CD4-positive, CD25-positive, alpha-beta regulatory T cell (primary cell): ENCODE data around the gene C3orf20. TPM values are rescaled to one million over a fixed set of nuclear protein-coding genes. Genes with fewer than 3 reads are reported as not detected.
"Not testable (repeated sequence)": the region's sequence is repeated elsewhere in the genome, so short reads cannot be mapped to it uniquely, and the experiment has no call there.

Experiments used
- ATAC-seq, 2 donors: fragments of 150-1000 bp; cut with Tn5 transposase; one replicate each; pipeline ENCODE4 v1.10.0; 2021; ENCODE audit warnings: low read depth in 2 of 2, moderate number of reproducible peaks in 2 of 2, moderate library complexity in 1 of 2
- DNase-seq, 3 donors: peaks; one replicate each; pipeline versions ENCODE4 v3.0.0 to v3.0.0-alpha.2; 2012 to 2022; ENCODE audit warnings: mixed read lengths in 1 of 3
- H3K27ac ChIP-seq: one replicate; pipeline ENCODE4 v1.7.0; 2013; ENCODE audit warnings: mild to moderate bottlenecking, low read length; ENCODE audit not compliant: insufficient read depth, poor library complexity, severe bottlenecking
- H3K27me3 ChIP-seq: one replicate; pipeline ENCODE4 v1.7.0; 2013; ENCODE audit warnings: low read length; ENCODE audit not compliant: control insufficient read depth, insufficient read depth
- H3K36me3 ChIP-seq: one replicate; pipeline ENCODE4 v1.7.0; 2013; ENCODE audit warnings: mild to moderate bottlenecking, low read length, moderate library complexity; ENCODE audit not compliant: control insufficient read depth, insufficient read depth
- H3K4me1 ChIP-seq: 2 replicates; pipeline ENCODE4 v1.7.0; 2013; ENCODE audit warnings: mild to moderate bottlenecking, low read length; ENCODE audit not compliant: insufficient read depth, control insufficient read depth, poor library complexity, severe bottlenecking
- H3K4me3 ChIP-seq: one replicate; pipeline ENCODE4 v1.7.0; 2013; ENCODE audit warnings: low read depth, mild to moderate bottlenecking, low read length, moderate library complexity
- H3K9me3 ChIP-seq, 2 experiments: 1 replicate in 1 of 2; 2 replicates in 1 of 2; pipeline ENCODE4 v1.7.0; 2013; ENCODE audit warnings: low read length in 2 of 2, mild to moderate bottlenecking in 1 of 2, moderate library complexity in 1 of 2; ENCODE audit not compliant: control insufficient read depth in 2 of 2
- H3K27ac Mint-ChIP-seq, 3 donors: one replicate each; pipeline ENCODE4 v1.8.0; 2020 to 2022; ENCODE audit warnings: mild to moderate bottlenecking in 3 of 3, mixed read lengths in 3 of 3, moderate library complexity in 2 of 3
- H3K27me3 Mint-ChIP-seq: one replicate; pipeline ENCODE4 v1.8.0; 2022; ENCODE audit warnings: mild to moderate bottlenecking, mixed read lengths
- H3K36me3 Mint-ChIP-seq: one replicate; pipeline ENCODE4 v1.8.0; 2020; ENCODE audit warnings: mixed read lengths
- H3K4me1 Mint-ChIP-seq, 4 donors: one replicate each; pipeline ENCODE4 v1.8.0; 2020 to 2022; ENCODE audit warnings: mixed read lengths in 4 of 4, mild to moderate bottlenecking in 1 of 4
- H3K4me3 Mint-ChIP-seq, 4 donors: one replicate each; pipeline ENCODE4 v1.8.0; 2020 to 2022; ENCODE audit warnings: mild to moderate bottlenecking in 4 of 4, mixed read lengths in 4 of 4, moderate library complexity in 3 of 4
- H3K9me3 Mint-ChIP-seq, 7 donors: one replicate each; pipeline ENCODE4 v1.8.0; 2020 to 2022; ENCODE audit warnings: mixed read lengths in 7 of 7, mild to moderate bottlenecking in 3 of 7, moderate library complexity in 2 of 7
- polyA plus RNA-seq, 4 donors: library from polyadenylated mRNA; unstranded; fragments of 300-500 nt; fragmentation: Illumina TruSeq; gene quantifications; one replicate each; pipeline ENCODE4 v1.2.3, GENCODE V29; 2021
- total RNA-seq: library from RNA; stranded (reverse); gene quantifications from one replicate; pipeline ENCODE4 v1.2.3, GENCODE V29; 2022

The C3orf20 gene
- total and polyA plus RNA-seq, 5 donors from 2014 or later = 0.37 TPM; not detected in 4

DNA sequence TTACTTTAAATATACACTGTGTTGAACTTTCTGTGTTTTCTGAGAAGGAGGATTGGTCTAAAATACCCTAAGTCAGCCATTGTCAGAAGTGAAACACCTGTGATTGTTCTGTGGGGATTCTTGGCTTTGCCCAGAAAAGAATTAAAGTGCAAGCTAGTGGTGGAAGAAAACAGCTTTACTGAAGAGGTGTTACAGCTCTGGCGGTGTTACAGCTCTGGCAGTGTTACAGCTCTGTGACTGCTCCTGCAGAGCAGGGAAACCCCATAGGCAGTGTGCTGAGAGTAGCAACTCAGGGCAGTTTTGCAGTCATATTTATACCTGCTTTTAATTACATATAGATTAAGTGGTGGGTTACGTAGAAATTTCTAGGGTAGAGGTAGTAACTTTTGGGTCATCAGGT is 66.6 kb downstream of the C3orf20 start:
- Histone ChIP-seq H3K36me3 (no peaks in the 10 kb centered on the region), H3K4me3 (no peak overlapping the region), H3K4me1 (no peaks in the 10 kb centered on the region), H3K27me3 (peaks cover 16% of the 10 kb centered on the region), H3K9me3 (peaks cover 0 to 2% of the 10 kb centered on the region in 2 experiments), H3K27ac (no peak overlapping the region)
- H3K36me3 Mint-ChIP-seq = no peaks in the 10 kb centered on the region
- no peak for ATAC-seq
- H3K4me1 Mint-ChIP-seq = no peaks in the 10 kb centered on the region
- no peak for DNase-seq
- no peak overlapping the region for H3K27ac Mint-ChIP-seq
- H3K4me3 Mint-ChIP-seq = no peak overlapping the region
- H3K27me3 Mint-ChIP-seq = peaks cover 22% of the 10 kb centered on the region
- H3K9me3 Mint-ChIP-seq = peaks cover 0 to 5% (median 0%) of the 10 kb centered on the region in 7 donors

DNA sequence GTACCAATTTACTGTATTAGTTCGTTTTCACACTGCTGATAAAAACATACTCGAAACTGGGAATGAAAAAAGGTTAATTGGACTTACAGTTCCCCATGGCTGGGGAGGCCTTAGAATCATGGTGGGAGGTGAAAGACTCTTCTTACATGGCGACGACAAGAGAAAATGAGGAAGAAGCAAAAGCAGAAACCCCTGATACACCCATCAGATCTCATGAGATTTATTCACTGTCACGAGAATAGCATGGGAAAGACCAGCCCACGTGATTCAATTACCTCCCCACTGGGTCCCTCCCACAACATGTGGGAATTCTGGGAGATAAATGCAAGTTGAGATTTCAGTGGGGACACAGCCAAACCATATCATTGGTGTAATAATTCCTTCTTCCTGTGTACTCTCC is 69.6 kb downstream of the C3orf20 start:
- H3K27me3 Mint-ChIP-seq = peaks cover 25% of the 10 kb centered on the region
- no peak for ATAC-seq
- H3K36me3 ChIP-seq = no peaks in the 10 kb centered on the region
- H3K4me1 Mint-ChIP-seq = no peaks in the 10 kb centered on the region
- H3K27ac ChIP-seq = no peak overlapping the region
- no peak overlapping the region for H3K4me3 ChIP-seq
- H3K9me3 Mint-ChIP-seq = peaks cover 0 to 5% (median 0%) of the 10 kb centered on the region in 7 donors
- peaks cover 16% of the 10 kb centered on the region for H3K27me3 ChIP-seq
- DNase-seq = no peak
- H3K4me3 Mint-ChIP-seq = no peak overlapping the region
- H3K4me1 ChIP-seq = no peaks in the 10 kb centered on the region
- H3K27ac Mint-ChIP-seq = no peak overlapping the region
- peaks cover 0 to 2% of the 10 kb centered on the region in 2 experiments for H3K9me3 ChIP-seq
- H3K36me3 Mint-ChIP-seq = no peaks in the 10 kb centered on the region

DNA sequence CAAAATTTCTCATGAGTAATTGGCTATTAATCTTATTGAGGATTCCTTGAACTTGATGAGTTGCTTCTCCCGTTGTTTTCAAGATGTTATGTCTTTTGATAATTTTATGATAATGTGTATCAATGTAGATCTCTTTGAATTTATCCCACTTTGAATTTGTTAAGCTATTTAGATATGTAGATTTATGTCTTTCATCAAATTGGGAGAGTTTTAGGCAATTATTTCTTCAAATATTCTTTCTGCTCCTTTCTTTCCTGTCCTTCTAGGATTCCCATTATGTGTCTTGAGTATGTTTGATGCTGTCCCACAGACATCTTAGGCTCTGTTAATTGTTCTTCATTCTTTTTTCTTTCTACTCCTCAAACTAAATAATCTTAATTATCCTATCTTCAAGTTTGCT is 75.7 kb downstream of the C3orf20 start:
- Mint-ChIP-seq H3K27me3 (peaks cover 15% of the 10 kb centered on the region), H3K27ac (no peak overlapping the region), H3K9me3 (peaks cover 3 to 15% (median 7%) of the 10 kb centered on the region in 7 donors), H3K36me3 (no peaks in the 10 kb centered on the region), H3K4me1 (no peaks in the 10 kb centered on the region), H3K4me3 (no peak overlapping the region)
- H3K9me3 ChIP-seq = peaks cover 5 to 8% of the 10 kb centered on the region in 2 experiments
- DNase-seq (no peak), ATAC-seq (no peak)
- no peaks in the 10 kb centered on the region for H3K4me1 ChIP-seq
- H3K36me3 ChIP-seq = no peaks in the 10 kb centered on the region
- no peak overlapping the region for H3K4me3 ChIP-seq
- H3K27ac ChIP-seq = no peak overlapping the region
- H3K27me3 ChIP-seq = peaks cover 5% of the 10 kb centered on the region

DNA sequence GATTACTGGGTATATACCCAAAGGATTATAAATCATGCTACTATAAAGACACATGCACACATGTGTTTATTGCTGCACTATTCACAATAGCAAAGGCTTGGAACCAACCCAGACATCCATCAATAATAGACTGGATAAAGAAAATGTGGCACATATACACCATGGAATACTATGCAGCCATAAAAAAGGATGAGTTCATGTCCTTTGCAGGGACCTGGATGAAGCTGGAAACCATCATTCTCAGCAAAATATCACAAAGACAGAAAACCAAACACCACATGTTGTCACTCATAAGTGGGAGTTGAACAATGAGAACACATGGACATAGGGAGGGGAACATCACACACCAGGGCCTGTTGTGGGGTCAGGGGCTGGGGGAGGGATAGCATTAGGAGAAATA is 78.0 kb downstream of the C3orf20 start:
- H3K27ac ChIP-seq, H3K4me1 ChIP-seq, H3K36me3 Mint-ChIP-seq, ATAC-seq, H3K27ac Mint-ChIP-seq, H3K9me3 ChIP-seq, DNase-seq, H3K4me3 Mint-ChIP-seq, H3K4me1 Mint-ChIP-seq, H3K4me3 ChIP-seq, H3K27me3 ChIP-seq, H3K36me3 ChIP-seq: not testable (repeated sequence)
- peaks cover 3 to 15% (median 7%) of the 10 kb centered on the region in 7 donors for H3K9me3 Mint-ChIP-seq
- H3K27me3 Mint-ChIP-seq = peaks cover 16% of the 10 kb centered on the region

DNA sequence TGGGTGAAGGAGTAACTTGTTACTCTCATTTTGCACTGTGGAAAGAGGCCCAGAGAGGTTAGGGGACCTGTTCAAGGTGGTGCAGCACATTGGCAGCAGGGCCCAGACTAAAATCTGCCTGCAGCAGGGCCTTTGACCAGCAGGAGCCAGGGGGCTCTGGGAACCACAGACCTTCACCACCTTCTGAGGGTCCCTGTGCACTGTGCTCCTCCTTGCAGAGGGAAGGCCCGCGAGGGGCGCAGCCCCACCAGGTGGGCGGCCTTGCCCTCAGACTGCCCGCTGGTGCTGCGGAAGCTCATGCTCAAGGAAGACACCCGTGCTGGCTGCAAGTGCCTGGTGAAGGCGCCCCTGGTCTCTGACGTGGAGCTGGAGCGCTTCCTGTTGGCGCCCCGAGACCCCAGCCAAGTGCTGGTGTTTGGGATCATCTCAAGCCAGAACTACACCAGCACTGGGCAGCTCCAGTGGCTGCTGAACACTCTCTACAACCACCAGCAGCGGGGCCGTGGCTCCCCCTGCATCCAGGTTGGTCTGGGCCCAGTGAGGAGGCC is 82.3 kb downstream of the C3orf20 start:
- Mint-ChIP-seq H3K4me1 (peaks cover 0 to 4% (median under 1%) of the 10 kb centered on the region in 4 donors), H3K36me3 (no peaks in the 10 kb centered on the region), H3K4me3 (no peak overlapping the region), H3K27ac (no peak overlapping the region), H3K9me3 (peaks cover 0 to 7% (median 0%) of the 10 kb centered on the region in 7 donors), H3K27me3 (peaks cover 8% of the 10 kb centered on the region)
- peak in 1 of 2 donors; percentile 20 for ATAC-seq
- Histone ChIP-seq H3K27ac (no peak overlapping the region), H3K36me3 (no peaks in the 10 kb centered on the region), H3K4me3 (no peak overlapping the region), H3K9me3 (no peaks in the 10 kb centered on the region), H3K27me3 (no peaks in the 10 kb centered on the region), H3K4me1 (no peaks in the 10 kb centered on the region)
- DNase-seq = no peak

DNA sequence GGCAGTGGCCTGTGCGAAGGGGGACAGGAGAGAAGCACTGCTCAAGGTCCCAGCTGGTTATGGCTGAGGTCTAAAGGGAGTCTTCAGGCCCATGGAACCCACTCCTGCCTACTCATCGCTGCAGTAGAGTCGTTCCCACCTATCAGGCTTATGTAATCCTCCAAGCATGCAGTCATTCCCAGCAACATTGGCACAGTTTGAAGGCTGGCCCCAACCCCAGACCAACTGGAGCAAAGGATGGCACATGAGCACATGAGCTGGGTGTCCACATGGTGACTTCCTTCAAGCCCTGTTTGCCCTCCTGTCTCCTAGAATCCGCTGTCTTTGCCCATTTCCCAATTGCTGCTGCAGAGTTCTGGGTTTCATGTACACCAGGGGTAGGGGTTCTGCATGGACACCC is 83.4 kb downstream of the C3orf20 start:
- H3K27ac Mint-ChIP-seq = no peak overlapping the region
- no peak for ATAC-seq
- no peaks in the 10 kb centered on the region for H3K9me3 ChIP-seq
- no peak for DNase-seq
- H3K36me3 Mint-ChIP-seq = no peaks in the 10 kb centered on the region
- H3K4me1 ChIP-seq = no peaks in the 10 kb centered on the region
- H3K36me3 ChIP-seq = no peaks in the 10 kb centered on the region
- H3K27ac ChIP-seq = no peak overlapping the region
- peaks cover 0 to 4% (median under 1%) of the 10 kb centered on the region in 4 donors for H3K4me1 Mint-ChIP-seq
- H3K27me3 ChIP-seq = no peaks in the 10 kb centered on the region
- H3K4me3 ChIP-seq = no peak overlapping the region
- peaks cover 8% of the 10 kb centered on the region for H3K27me3 Mint-ChIP-seq
- no peak overlapping the region for H3K4me3 Mint-ChIP-seq
- peaks cover 0 to 6% (median 0%) of the 10 kb centered on the region in 7 donors for H3K9me3 Mint-ChIP-seq

DNA sequence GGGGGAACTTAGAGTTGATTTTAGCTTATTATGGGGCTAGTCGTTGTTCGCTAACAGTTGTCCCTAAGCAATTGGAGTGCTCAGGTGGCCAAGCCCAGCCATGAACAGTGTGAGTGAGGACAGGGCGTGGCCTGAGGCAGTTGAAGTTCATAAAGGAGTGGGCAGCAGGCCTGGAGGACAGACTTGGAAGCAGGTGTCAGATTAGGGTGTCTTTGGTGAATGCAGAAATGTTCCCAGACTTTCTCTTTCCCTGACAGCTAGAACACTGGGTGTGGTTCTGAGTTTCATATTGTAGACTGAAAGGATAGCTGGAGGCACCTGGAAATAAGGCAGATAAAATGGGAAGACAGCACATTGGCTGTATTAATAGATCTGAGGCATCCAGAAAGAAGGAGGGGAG is 84.0 kb downstream of the C3orf20 start:
- Histone ChIP-seq H3K9me3 (no peaks in the 10 kb centered on the region), H3K27ac (no peak overlapping the region), H3K36me3 (no peaks in the 10 kb centered on the region), H3K4me3 (no peak overlapping the region), H3K27me3 (no peaks in the 10 kb centered on the region), H3K4me1 (no peaks in the 10 kb centered on the region)
- H3K27me3 Mint-ChIP-seq = peaks cover 5% of the 10 kb centered on the region
- H3K27ac Mint-ChIP-seq = no peak overlapping the region
- ATAC-seq (no peak), DNase-seq (no peak)
- H3K4me3 Mint-ChIP-seq = no peak overlapping the region
- no peaks in the 10 kb centered on the region for H3K36me3 Mint-ChIP-seq
- H3K9me3 Mint-ChIP-seq = peaks cover 0 to 6% (median 0%) of the 10 kb centered on the region in 7 donors
- peaks cover 0 to 4% (median under 1%) of the 10 kb centered on the region in 4 donors for H3K4me1 Mint-ChIP-seq

DNA sequence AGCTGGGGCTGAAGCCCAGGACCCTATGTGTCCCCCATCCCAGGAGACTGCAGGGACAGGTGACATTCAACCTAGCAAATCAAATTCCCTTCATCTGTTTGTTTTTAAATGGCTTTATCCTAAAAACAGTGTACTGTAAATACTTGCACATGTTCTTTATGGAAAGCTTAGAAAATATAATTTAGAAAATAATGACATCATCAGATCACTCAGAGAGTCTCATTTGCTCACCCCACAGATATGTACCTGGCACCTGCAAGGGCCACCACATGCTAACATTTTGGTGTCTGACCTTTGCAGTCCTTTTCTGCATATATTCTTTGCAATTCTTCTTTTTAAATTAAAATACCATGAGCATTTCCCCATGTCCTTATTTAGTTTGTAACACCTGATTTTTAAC is 85.2 kb downstream of the C3orf20 start:
- H3K36me3 Mint-ChIP-seq = no peaks in the 10 kb centered on the region
- Histone ChIP-seq H3K9me3 (no peaks in the 10 kb centered on the region), H3K4me1 (no peaks in the 10 kb centered on the region), H3K27me3 (no peaks in the 10 kb centered on the region), H3K4me3 (no peak overlapping the region), H3K36me3 (no peaks in the 10 kb centered on the region), H3K27ac (no peak overlapping the region)
- peaks cover 0 to 6% (median 0%) of the 10 kb centered on the region in 7 donors for H3K9me3 Mint-ChIP-seq
- no peak overlapping the region for H3K4me3 Mint-ChIP-seq
- DNase-seq = no peak
- no peak overlapping the region for H3K27ac Mint-ChIP-seq
- no peak for ATAC-seq
- H3K27me3 Mint-ChIP-seq = peaks cover 5% of the 10 kb centered on the region
- peaks cover 0 to 4% (median under 1%) of the 10 kb centered on the region in 4 donors for H3K4me1 Mint-ChIP-seq
